BLaER1 treated with 17β-estradiol and CSF1 and Interleukin-3, amounts not matched to agents 10 nM and 100 nM (cell line): Measurements from ENCODE around the gene HMBS.

Experiments used
- H3K27ac ChIP-seq, 11 experiments: shearing (Covaris generic); formaldehyde crosslinking; 2 replicates each; pipeline ENCODE4 v1.8.1; 2022
- H3K27me3 ChIP-seq, 11 experiments: shearing (Covaris generic); formaldehyde crosslinking; 2 replicates each; pipeline ENCODE4 v1.8.1; 2022
- H3K36me3 ChIP-seq, 11 experiments: shearing (Covaris generic); formaldehyde crosslinking; 2 replicates each; pipeline ENCODE4 v1.8.1; 2022
- H3K4me1 ChIP-seq, 10 experiments: shearing (Covaris generic); formaldehyde crosslinking; 2 replicates each; pipeline ENCODE4 v1.8.1; 2022
- H3K4me2 ChIP-seq, 11 experiments: shearing (Covaris generic); formaldehyde crosslinking; 2 replicates each; pipeline ENCODE4 v1.8.1; 2022
- H3K4me3 ChIP-seq, 10 experiments: shearing (Covaris generic); formaldehyde crosslinking; 2 replicates each; pipeline ENCODE4 v1.8.1; 2022
- H3K9ac ChIP-seq, 11 experiments: shearing (Covaris generic); formaldehyde crosslinking; 2 replicates each; pipeline ENCODE4 v1.8.1; 2022
- H3K9me3 ChIP-seq, 11 experiments: shearing (Covaris generic); formaldehyde crosslinking; replicated peaks in 1 of 11; 2 replicates each; pipeline ENCODE4 v1.8.1; 2022
- H4K20me1 ChIP-seq, 11 experiments: shearing (Covaris generic); formaldehyde crosslinking; 2 replicates each; pipeline ENCODE4 v1.8.1; 2022
- Cebpa-rat ChIP-seq, 11 experiments: shearing (Covaris generic); IDR thresholded peaks; 2 replicates each; pipeline ENCODE4 v1.8.1; 2022

The HMBS gene

DNA sequence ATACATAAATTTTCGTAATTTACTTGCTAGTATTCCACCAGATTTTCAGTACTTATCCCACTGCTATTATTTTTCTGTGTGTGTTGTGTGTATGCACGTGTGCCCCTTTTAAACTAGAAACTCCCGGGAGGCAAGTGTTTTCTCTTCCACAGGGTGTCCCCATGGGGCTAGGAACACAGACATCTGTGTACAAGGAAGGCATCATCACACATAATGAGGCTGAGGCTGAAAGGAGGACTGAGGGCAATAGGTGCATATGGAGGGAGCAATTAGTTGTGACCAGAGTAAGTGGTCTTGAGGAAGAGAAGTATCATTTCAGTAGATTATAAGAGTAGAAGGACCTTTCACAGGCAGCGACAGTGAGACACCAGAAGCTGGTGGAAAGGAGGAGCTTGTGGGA lies 19.1 kb downstream of the HMBS start:
- Histone ChIP-seq H3K4me2 (peak overlapping the region; percentile 93 to 100 (median 99); a peak in 19 of 22 replicates), H3K4me3 (no peak overlapping the region), H3K36me3 (peaks cover 0 to 4% (median 2%) of the 10 kb centered on the region in 11 experiments; a peak in 7 of 22 replicates), H3K27ac (0 out of 22 replicates have a peak overlapping the region, but pooled peaks of 2 of the 11 experiments have one; percentile 96 to 98), H3K9ac (peak overlapping the region in 4 of 11 experiments; percentile 5 to 37 (median 28); a peak in 4 of 22 replicates), H3K27me3 (no peaks in the 10 kb centered on the region), H3K4me1 (peaks cover 67 to 77% (median 74%) of the 10 kb centered on the region in 10 experiments), H4K20me1 (peaks cover 0 to 15% (median 0%) of the 10 kb centered on the region in 11 experiments; a peak in 5 of 22 replicates), H3K9me3 (no peaks in the 10 kb centered on the region)
- TF ChIP-seq Cebpa-rat (IDR thresholded peaks at IDR 0.05) = no peak

DNA sequence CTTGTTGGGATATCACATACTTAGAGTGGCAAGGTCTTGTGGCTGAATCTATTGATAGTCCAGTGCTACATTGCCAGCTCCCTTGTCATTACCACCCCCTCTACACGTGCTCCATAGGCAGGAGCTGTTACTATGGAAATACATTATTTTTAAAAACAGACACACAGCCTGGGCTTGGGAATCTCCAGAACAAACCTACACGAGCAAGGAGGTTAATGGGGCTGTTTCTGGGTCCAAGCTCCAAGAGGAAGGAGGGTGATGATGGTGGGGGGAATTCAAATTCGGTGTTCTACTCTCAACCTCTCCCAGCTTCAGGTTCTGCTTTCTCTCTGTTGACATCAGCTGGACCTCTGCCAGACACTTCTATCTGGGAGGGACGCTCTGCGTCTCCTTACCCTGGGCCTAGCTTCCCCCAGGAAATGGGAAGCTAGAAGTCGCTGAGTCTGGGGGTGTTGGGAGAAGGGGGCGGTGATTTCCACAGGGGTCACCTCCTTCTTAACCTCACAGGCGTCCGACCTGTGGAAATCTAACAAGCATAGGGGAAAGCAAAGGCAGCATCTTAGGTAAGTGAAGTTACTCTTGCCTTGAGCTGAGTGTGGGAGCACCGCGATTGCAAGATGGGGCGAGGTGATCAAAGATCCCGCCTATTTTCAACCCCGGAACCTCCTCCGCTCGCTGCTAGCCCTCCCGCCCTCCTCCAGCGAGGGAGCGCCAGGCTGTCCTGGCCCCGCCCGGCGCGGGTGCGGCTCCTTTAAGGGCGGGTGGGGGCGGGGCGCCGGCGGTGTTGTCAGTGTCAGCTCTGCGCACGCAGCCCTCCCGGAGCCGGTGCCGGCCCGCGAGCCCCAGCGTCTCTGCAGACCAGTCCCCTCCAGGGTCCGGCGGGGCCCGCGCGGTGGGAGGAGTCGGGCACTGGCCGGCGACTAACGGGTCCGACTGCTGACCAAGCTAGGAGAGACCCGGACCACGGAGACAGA lies 22.2 kb downstream of the HMBS start, which contains the start of gene C2CD2L:
Gene C2CD2L (plus strand): TSS at position 781 of the 974 bp plus-strand sequence. CDS start 398 bp downstream, outside the sequence.
- H3K9me3 ChIP-seq = no peaks in the 10 kb centered on the region
- H3K4me2 ChIP-seq = peak within 1 kb of the TSS; percentile 82 to 100 (median 97)
- no peak for TF ChIP-seq Cebpa-rat (IDR thresholded peaks at IDR 0.05)
- peaks cover 0 to 34% (median 3%) of the 10 kb centered on the region in 11 experiments; a peak in 7 of 22 replicates for H4K20me1 ChIP-seq
- H3K4me3 ChIP-seq = peak within 1 kb of the TSS; percentile 88 to 97 (median 92)
- peaks cover 65 to 82% (median 74%) of the 10 kb centered on the region in 10 experiments for H3K4me1 ChIP-seq
- H3K27ac ChIP-seq = peak within 1 kb of the TSS; percentile 61 to 88 (median 77)
- H3K9ac ChIP-seq = peak within 1 kb of the TSS; percentile 81 to 89 (median 86)
- peaks cover 12 to 25% (median 21%) of the 10 kb centered on the region in 11 experiments for H3K36me3 ChIP-seq
- no peaks in the 10 kb centered on the region for H3K27me3 ChIP-seq

DNA sequence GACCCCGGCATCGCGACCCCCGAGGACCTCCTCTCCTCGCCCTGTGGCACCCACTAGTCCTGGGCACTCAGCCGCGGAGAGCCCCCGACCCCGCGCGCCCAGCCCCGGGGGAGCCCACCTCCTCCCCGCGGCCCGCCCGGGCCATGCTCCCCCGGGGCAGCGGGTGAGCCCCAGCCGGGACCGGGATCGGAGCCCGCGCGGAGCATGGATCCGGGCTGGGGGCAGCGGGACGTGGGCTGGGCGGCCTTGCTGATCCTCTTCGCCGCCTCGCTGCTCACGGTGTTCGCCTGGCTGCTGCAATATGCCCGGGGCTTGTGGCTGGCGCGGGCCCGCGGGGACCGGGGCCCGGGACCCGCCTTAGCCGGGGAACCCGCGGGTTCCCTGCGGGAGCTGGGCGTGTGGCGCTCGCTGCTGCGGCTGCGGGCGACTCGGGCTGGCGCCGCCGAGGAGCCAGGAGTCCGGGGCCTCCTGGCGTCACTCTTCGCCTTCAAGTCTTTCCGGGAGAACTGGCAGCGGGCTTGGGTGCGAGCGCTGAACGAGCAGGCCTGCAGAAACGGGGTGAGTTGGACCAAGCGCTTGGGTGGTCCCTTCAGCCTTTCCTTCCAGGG lies 23.0 kb downstream of the HMBS start:
- Histone ChIP-seq H3K4me3 (peak overlapping the region; percentile 88 to 97 (median 92)), H3K27ac (peak overlapping the region; percentile 61 to 88 (median 75)), H3K9ac (peak overlapping the region; percentile 81 to 89 (median 86)), H3K9me3 (no peaks in the 10 kb centered on the region), H3K4me1 (peaks cover 63 to 79% (median 72%) of the 10 kb centered on the region in 10 experiments), H3K36me3 (peaks cover 20 to 33% (median 29%) of the 10 kb centered on the region in 11 experiments), H4K20me1 (peaks cover 0 to 34% (median 3%) of the 10 kb centered on the region in 11 experiments; a peak in 7 of 22 replicates), H3K27me3 (no peaks in the 10 kb centered on the region), H3K4me2 (peak overlapping the region; percentile 82 to 100 (median 97))
- TF ChIP-seq Cebpa-rat (IDR thresholded peaks at IDR 0.05) = no peak

DNA sequence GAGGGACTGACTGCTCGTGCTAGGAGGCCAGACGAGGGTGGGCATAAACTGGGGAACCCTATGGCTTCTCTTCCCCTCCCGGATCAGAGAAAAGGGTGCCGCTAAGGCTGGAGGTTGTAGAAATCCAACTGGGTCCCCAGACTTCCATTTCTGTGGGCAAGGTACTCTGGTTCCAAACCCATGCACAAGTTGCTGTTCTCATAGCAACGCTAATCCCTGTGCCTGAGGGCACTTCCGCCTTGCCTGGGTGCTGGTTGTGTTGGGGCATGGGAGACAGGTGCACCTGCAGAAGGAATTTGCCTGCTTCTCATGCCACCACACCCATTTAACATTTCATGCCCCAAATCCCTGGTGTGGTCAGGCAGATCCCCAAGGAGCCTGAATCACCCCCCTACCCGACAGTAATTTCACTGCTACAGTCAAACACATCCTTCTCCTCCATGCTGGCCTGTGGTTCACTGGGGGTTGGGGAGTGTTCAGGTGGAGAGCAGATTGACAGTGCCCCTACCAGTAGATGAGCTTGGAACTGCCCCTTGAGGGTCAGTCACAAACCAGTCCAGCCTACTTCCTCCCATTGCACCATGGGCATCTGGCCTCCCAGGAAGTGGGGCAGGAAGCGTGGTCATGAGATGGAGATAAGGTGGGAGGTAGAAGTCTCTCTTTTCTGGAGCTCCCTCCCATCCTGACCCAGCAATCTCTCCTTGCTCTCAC lies 23.6 kb downstream of the HMBS start:
- Histone ChIP-seq H4K20me1 (peaks cover 0 to 34% (median 3%) of the 10 kb centered on the region in 11 experiments; a peak in 7 of 22 replicates), H3K4me2 (peak overlapping the region; percentile 82 to 100 (median 97)), H3K27ac (peak overlapping the region; percentile 61 to 88 (median 75); a peak in 20 of 22 replicates), H3K36me3 (peaks cover 27 to 39% (median 35%) of the 10 kb centered on the region in 11 experiments), H3K27me3 (no peaks in the 10 kb centered on the region), H3K4me1 (peaks cover 56 to 72% (median 65%) of the 10 kb centered on the region in 10 experiments), H3K4me3 (peak overlapping the region; percentile 88 to 97 (median 92)), H3K9me3 (no peaks in the 10 kb centered on the region), H3K9ac (peak overlapping the region; percentile 81 to 89 (median 86))
- TF ChIP-seq Cebpa-rat (IDR thresholded peaks at IDR 0.05) = no peak

DNA sequence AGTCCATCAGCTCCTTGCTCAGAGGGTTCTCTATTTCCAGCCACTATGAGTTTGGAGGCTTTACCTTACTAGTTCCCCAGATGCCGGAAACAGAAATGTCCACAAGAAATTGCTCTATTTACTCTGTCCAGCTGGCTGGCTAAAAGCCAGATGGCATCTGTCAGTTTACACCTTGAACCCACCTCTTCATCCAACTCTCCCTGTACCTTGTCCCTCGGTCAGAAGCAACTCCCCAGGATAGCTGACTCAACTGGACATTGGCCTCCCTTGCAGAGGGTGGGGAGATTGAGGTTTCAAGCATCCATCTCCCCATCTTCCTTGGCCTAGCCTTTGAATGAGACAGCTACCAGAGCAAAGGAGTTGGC lies 24.2 kb downstream of the HMBS start:
- Histone ChIP-seq H3K4me1 (peaks cover 51 to 67% (median 60%) of the 10 kb centered on the region in 10 experiments), H3K36me3 (peaks cover 32 to 45% (median 41%) of the 10 kb centered on the region in 11 experiments), H3K27me3 (no peaks in the 10 kb centered on the region), H3K9me3 (no peaks in the 10 kb centered on the region), H3K4me2 (peak overlapping the region; percentile 82 to 100 (median 97)), H3K4me3 (peak overlapping the region; percentile 88 to 97 (median 92)), H3K27ac (peak overlapping the region in 1 of 11 experiments; percentile 1; a peak in 1 of 22 replicates), H4K20me1 (peaks cover 0 to 34% (median 3%) of the 10 kb centered on the region in 11 experiments; a peak in 7 of 22 replicates), H3K9ac (peak overlapping the region in 7 of 11 experiments; percentile 83 to 89 (median 86); a peak in 6 of 22 replicates)
- no peak for TF ChIP-seq Cebpa-rat (IDR thresholded peaks at IDR 0.05)

DNA sequence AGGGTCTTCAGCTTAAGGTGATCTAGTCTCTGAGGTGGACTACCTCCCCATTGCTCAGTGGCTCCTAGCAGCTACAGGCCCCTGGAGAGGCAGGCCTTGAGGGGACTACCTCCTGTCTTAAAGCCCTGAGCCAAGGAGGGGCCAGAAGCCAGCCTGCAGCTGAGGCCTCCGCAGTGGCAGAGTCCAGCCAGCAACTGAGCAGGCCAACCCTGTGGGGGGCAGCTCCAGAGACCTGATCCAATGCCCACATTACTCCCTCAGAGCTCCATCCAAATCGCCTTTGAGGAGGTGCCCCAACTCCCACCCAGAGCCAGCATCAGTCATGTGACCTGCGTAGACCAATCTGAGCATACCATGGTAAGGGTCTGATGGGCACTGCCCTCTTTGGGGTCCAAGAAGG lies 25.2 kb downstream of the HMBS start:
- peaks cover 41 to 61% (median 52%) of the 10 kb centered on the region in 10 experiments for H3K4me1 ChIP-seq
- H3K4me2 ChIP-seq = peak overlapping the region; percentile 82 to 100 (median 97); a peak in 14 of 22 replicates
- H3K36me3 ChIP-seq = peaks cover 42 to 55% (median 51%) of the 10 kb centered on the region in 11 experiments
- H3K9me3 ChIP-seq = no peaks in the 10 kb centered on the region
- no peak overlapping the region for H3K4me3 ChIP-seq
- peaks cover 0 to 34% (median 3%) of the 10 kb centered on the region in 11 experiments; a peak in 7 of 22 replicates for H4K20me1 ChIP-seq
- no peaks in the 10 kb centered on the region for H3K27me3 ChIP-seq
- TF ChIP-seq Cebpa-rat (IDR thresholded peaks at IDR 0.05) = no peak
- no peak overlapping the region; a peak in 1 of 22 replicates for H3K9ac ChIP-seq
- H3K27ac ChIP-seq = no peak overlapping the region

- Histone ChIP-seq H3K36me3 (peaks cover 46 to 61% (median 57%) of the 10 kb centered on the region in 11 experiments), H3K27me3 (no peaks in the 10 kb centered on the region), H3K4me3 (no peak overlapping the region), H3K4me2 (peak overlapping the region in 4 of 11 experiments; percentile 91 to 100 (median 96); a peak in 6 of 22 replicates), H4K20me1 (peaks cover 0 to 34% (median 3%) of the 10 kb centered on the region in 11 experiments; a peak in 7 of 22 replicates), H3K9ac (no peak overlapping the region), H3K9me3 (no peaks in the 10 kb centered on the region), H3K27ac (no peak overlapping the region), H3K4me1 (peaks cover 37 to 61% (median 50%) of the 10 kb centered on the region in 10 experiments)
- TF ChIP-seq Cebpa-rat (IDR thresholded peaks at IDR 0.05) = no peak
Observed at GRCh38 chr11:119110439-119110838, 25.8 kb downstream of the HMBS start.
